Activated CD8-positive, alpha-beta T cell treated with anti-CD3 and anti-CD28 coated beads, Interleukin-2, amount 10 ng/mL, durations not matched to agents 7 days and 5 days (primary cell): Measurements from ENCODE around the gene HSH2D. TPM values are rescaled to one million over a fixed set of nuclear protein-coding genes. Genes with fewer than 3 reads are reported as not detected.
"Not testable (repeated sequence)": the region's sequence is repeated elsewhere in the genome, so short reads cannot be mapped to it uniquely, and the experiment has no call there.

Experiments used
- ATAC-seq: fragments of 150-1000 bp; cut with Tn5 transposase; one replicate; pipeline ENCODE4 v1.10.0; 2021; ENCODE audit warnings: moderate library complexity
- CTCF ChIA-PET: fragments of 350-600 bp; sonication (Branson Sonifier 250); formaldehyde crosslinking; loops from one replicate; lab custom pipeline; 2021; ENCODE audit warnings: antibody characterized with exemption; lab: Charles Lee
- POLR2A ChIA-PET: fragments of 350-600 bp; sonication (Branson Sonifier 250); formaldehyde crosslinking; loops from one replicate; lab custom pipeline; 2021; ENCODE audit warnings: antibody characterized with exemption; lab: Charles Lee
- DNase-seq: peaks from one replicate; pipeline ENCODE4 v3.0.0-alpha.2; 2020
- H3K27ac Mint-ChIP-seq: one replicate; pipeline ENCODE4 v1.8.0; 2021; ENCODE audit warnings: mild to moderate bottlenecking, mixed read lengths
- H3K27me3 Mint-ChIP-seq: one replicate; pipeline ENCODE4 v1.8.0; 2021; ENCODE audit warnings: low read depth, mixed read lengths
- H3K36me3 Mint-ChIP-seq: one replicate; pipeline ENCODE4 v1.8.0; 2021; ENCODE audit warnings: low read depth, mixed read lengths
- H3K4me1 Mint-ChIP-seq: one replicate; pipeline ENCODE4 v1.8.0; 2021; ENCODE audit warnings: low read depth, mixed read lengths
- H3K4me3 Mint-ChIP-seq: one replicate; pipeline ENCODE4 v1.8.0; 2021; ENCODE audit warnings: mild to moderate bottlenecking, mixed read lengths
- H3K9me3 Mint-ChIP-seq: one replicate; pipeline ENCODE4 v1.8.0; 2022; ENCODE audit warnings: mixed read lengths; ENCODE audit not compliant: insufficient read depth
- total RNA-seq, 2 experiments: library from RNA; stranded (reverse); gene quantifications; one replicate each; pipeline ENCODE4 v1.2.3, GENCODE V29; 2021

The HSH2D gene
- total RNA-seq, 2 experiments from 2014 or later: 83.6 to 84.3 TPM

GRCh38 chr19:16168465-16169081, 25.1 kb downstream of the HSH2D start:
- ChIA-PET CTCF (interaction anchor here (0.7 to 2.5 kb wide), 6 partner anchors 16 to 127 kb away, joined by 3 to 13 read pairs (median 4); partner anchors contain the start of genes FAM32A, HSH2D and RAB8A), POLR2A (interaction anchor here (0.8 to 2.4 kb wide), 7 partner anchors 9 to 94 kb away, joined by 3 to 9 read pairs (median 3); partner anchors contain the start of genes FAM32A and HSH2D)
- no peak overlapping the region for H3K4me3 Mint-ChIP-seq
- DNase-seq (no peak), ATAC-seq (peak; percentile 49)
- H3K27ac Mint-ChIP-seq: peak overlapping the region; percentile 72
- H3K4me1 Mint-ChIP-seq: peaks cover 17% of the 10 kb centered on the region
- H3K27me3 Mint-ChIP-seq: no peaks in the 10 kb centered on the region
- H3K9me3 Mint-ChIP-seq: no peaks in the 10 kb centered on the region
- peaks cover 6% of the 10 kb centered on the region for H3K36me3 Mint-ChIP-seq

- no peak for ATAC-seq
- Mint-ChIP-seq H3K27me3 (no peaks in the 10 kb centered on the region), H3K27ac (no peak overlapping the region), H3K9me3 (no peaks in the 10 kb centered on the region), H3K4me1 (peaks cover 20% of the 10 kb centered on the region), H3K4me3 (no peak overlapping the region), H3K36me3 (peaks cover 6% of the 10 kb centered on the region)
- no peak for DNase-seq
- POLR2A ChIA-PET: interaction anchor here (0.8 to 2.4 kb wide), 2 partner anchors 20 to 26 kb away, joined by 3 to 9 read pairs; partner anchors contain the start of gene HSH2D
- CTCF ChIA-PET: interaction anchor here (2.1 to 2.8 kb wide), 3 partner anchors 15 to 129 kb away, joined by 7 to 13 read pairs (median 13); partner anchors contain the start of gene FAM32A
Observed at GRCh38 chr19:16170134-16170533, 26.6 kb downstream of the HSH2D start.

GRCh38 chr19:16175954-16176353, 32.5 kb downstream of the HSH2D start:
- CTCF ChIA-PET: interaction anchor here (1.0 to 2.8 kb wide), 2 partner anchors 10 to 135 kb away, joined by 3 to 9 read pairs; partner anchors contain the start of gene FAM32A
- POLR2A ChIA-PET: no interaction called here
- peaks cover 8% of the 10 kb centered on the region for H3K27me3 Mint-ChIP-seq
- H3K27ac Mint-ChIP-seq: no peak overlapping the region
- no peak overlapping the region for H3K4me3 Mint-ChIP-seq
- ATAC-seq: no peak
- no peaks in the 10 kb centered on the region for H3K36me3 Mint-ChIP-seq
- H3K9me3 Mint-ChIP-seq: peaks cover 3% of the 10 kb centered on the region
- H3K4me1 Mint-ChIP-seq: peaks cover 9% of the 10 kb centered on the region
- no peak for DNase-seq

- not testable (repeated sequence) for H3K4me1 Mint-ChIP-seq, H3K36me3 Mint-ChIP-seq, H3K4me3 Mint-ChIP-seq, ATAC-seq, H3K9me3 Mint-ChIP-seq, H3K27ac Mint-ChIP-seq, DNase-seq
- CTCF ChIA-PET: interaction anchor here (5.1 kb wide), 1 partner anchor 138 kb away, joined by 38 read pairs; no protein-coding TSS in a partner anchor
- peaks cover 11% of the 10 kb centered on the region for H3K27me3 Mint-ChIP-seq
- POLR2A ChIA-PET: interaction anchor here (0.6 to 1.1 kb wide), 2 partner anchors 10 to 60 kb away, joined by 3 read pairs; no protein-coding TSS in a partner anchor
Observed at GRCh38 chr19:16178866-16179265, 35.4 kb downstream of the HSH2D start.

GRCh38 chr19:16180611-16181010, 37.1 kb downstream of the HSH2D start:
- POLR2A ChIA-PET: no interaction called here
- no peak overlapping the region for H3K27ac Mint-ChIP-seq

GRCh38 chr19:16184665-16185122, 41.2 kb downstream of the HSH2D start:
- no peak for ATAC-seq
- peaks cover 6% of the 10 kb centered on the region for H3K27me3 Mint-ChIP-seq
- H3K9me3 Mint-ChIP-seq: no peaks in the 10 kb centered on the region
- DNase-seq: no peak
- peak overlapping the region; percentile 98 for H3K4me3 Mint-ChIP-seq
- H3K27ac Mint-ChIP-seq: peak overlapping the region; percentile 97
- ChIA-PET POLR2A (interaction anchor here (1.0 to 2.0 kb wide), 16 partner anchors 10 to 187 kb away, joined by 3 to 16 read pairs (median 4); partner anchors contain the start of genes AP1M1, HSH2D, RAB8A and TPM4), CTCF (interaction anchor here (0.5 to 3.4 kb wide), 28 partner anchors 8 to 766 kb away, joined by 3 to 49 read pairs (median 6); partner anchors contain the start of genes AKAP8L, AP1M1 and HSH2D)
- peaks cover 24% of the 10 kb centered on the region for H3K36me3 Mint-ChIP-seq
- peaks cover 39% of the 10 kb centered on the region for H3K4me1 Mint-ChIP-seq

More at GRCh38 chr19:16180611-16181010, 37.1 kb downstream of the HSH2D start:
- CTCF ChIA-PET: interaction anchor here (0.7 to 5.1 kb wide), 2 partner anchors 117 to 140 kb away, joined by 5 to 38 read pairs; no protein-coding TSS in a partner anchor
- DNase-seq (no peak), ATAC-seq (no peak)
- peaks cover 11% of the 10 kb centered on the region for H3K27me3 Mint-ChIP-seq
- peaks cover 16% of the 10 kb centered on the region for H3K4me1 Mint-ChIP-seq
- no peak overlapping the region for H3K4me3 Mint-ChIP-seq
- peaks cover 6% of the 10 kb centered on the region for H3K36me3 Mint-ChIP-seq
- peaks cover 3% of the 10 kb centered on the region for H3K9me3 Mint-ChIP-seq

GRCh38 chr19:16185123-16185767, 41.8 kb downstream of the HSH2D start, which contains the start of gene FAM32A:
Gene FAM32A (plus strand): TSS chr19:16185410. CDS start chr19:16185443, 33 bp downstream.
- peak within 1 kb of the TSS; percentile 98 for H3K4me3 Mint-ChIP-seq
- CTCF ChIA-PET: interaction anchor here (0.5 to 3.4 kb wide), 38 partner anchors 8 to 766 kb away, joined by 3 to 49 read pairs (median 5); partner anchors contain the start of genes AKAP8L, AP1M1, CIB3 and HSH2D
- H3K9me3 Mint-ChIP-seq: no peaks in the 10 kb centered on the region
- H3K4me1 Mint-ChIP-seq: peaks cover 39% of the 10 kb centered on the region
- peak within 1 kb of the TSS; percentile 97 for H3K27ac Mint-ChIP-seq
- DNase-seq (peak; percentile 100), ATAC-seq (peak; percentile 95)
- POLR2A ChIA-PET: interaction anchor here (1.0 to 2.0 kb wide), 16 partner anchors 9 to 187 kb away, joined by 3 to 16 read pairs (median 4); partner anchors contain the start of genes AP1M1, HSH2D, RAB8A and TPM4
- peaks cover 6% of the 10 kb centered on the region for H3K27me3 Mint-ChIP-seq
- peaks cover 30% of the 10 kb centered on the region for H3K36me3 Mint-ChIP-seq

GRCh38 chr19:16185768-16186123, 42.3 kb downstream of the HSH2D start:
- DNase-seq: peak; percentile 70
- Mint-ChIP-seq H3K9me3 (no peaks in the 10 kb centered on the region), H3K4me3 (peak overlapping the region; percentile 98), H3K36me3 (peaks cover 35% of the 10 kb centered on the region), H3K27ac (peak overlapping the region; percentile 97), H3K27me3 (peaks cover 3% of the 10 kb centered on the region), H3K4me1 (peaks cover 39% of the 10 kb centered on the region)
- CTCF ChIA-PET: interaction anchor here (0.6 to 3.4 kb wide), 38 partner anchors 9 to 767 kb away, joined by 3 to 49 read pairs (median 4); partner anchors contain the start of genes AKAP8L, AP1M1, CIB3 and HSH2D
- ATAC-seq: peak; percentile 52
- POLR2A ChIA-PET: interaction anchor here (1.0 to 2.0 kb wide), 15 partner anchors 9 to 186 kb away, joined by 3 to 16 read pairs (median 4); partner anchors contain the start of genes AP1M1, HSH2D, RAB8A and TPM4

GRCh38 chr19:16188521-16188920, 45.0 kb downstream of the HSH2D start:
- H3K9me3 Mint-ChIP-seq: no peaks in the 10 kb centered on the region
- DNase-seq: no peak
- peaks cover 32% of the 10 kb centered on the region for H3K4me1 Mint-ChIP-seq
- no peak overlapping the region for H3K4me3 Mint-ChIP-seq
- ATAC-seq: no peak
- no peaks in the 10 kb centered on the region for H3K27me3 Mint-ChIP-seq
- no peak overlapping the region for H3K27ac Mint-ChIP-seq
- ChIA-PET CTCF (interaction anchor here (0.9 to 1.1 kb wide), 4 partner anchors 9 to 194 kb away, joined by 3 to 4 read pairs (median 3); partner anchors contain the start of genes AP1M1 and RAB8A), POLR2A (interaction anchor here (1.4 to 1.8 kb wide), 2 partner anchors 9 to 18 kb away, joined by 4 to 5 read pairs; partner anchors contain the start of gene AP1M1)
- peaks cover 51% of the 10 kb centered on the region for H3K36me3 Mint-ChIP-seq

GRCh38 chr19:16190198-16190597, 46.7 kb downstream of the HSH2D start:
- POLR2A ChIA-PET: interaction anchor here (0.6 to 1.8 kb wide), 2 partner anchors 17 to 181 kb away, joined by 3 to 5 read pairs; no protein-coding TSS in a partner anchor

More at GRCh38 chr19:16190198-16190597, 46.7 kb downstream of the HSH2D start:
- CTCF ChIA-PET: no interaction called here
- Mint-ChIP-seq H3K9me3 (no peaks in the 10 kb centered on the region), H3K27me3 (no peaks in the 10 kb centered on the region), H3K4me1 (peaks cover 26% of the 10 kb centered on the region), H3K27ac (no peak overlapping the region), H3K4me3 (no peak overlapping the region), H3K36me3 (peaks cover 50% of the 10 kb centered on the region)
- ATAC-seq: no peak
- no peak for DNase-seq
